ENCODE data around the gene ATL3.
"Not testable (repeated sequence)": the region's sequence is repeated elsewhere in the genome, so short reads cannot be mapped to it uniquely, and the experiment has no call there.

- not testable (repeated sequence) for TF ChIP-seq EZH2 (IDR thresholded peaks at IDR 0.05; ENCODE audit: borderline replicate concordance, low read depth, low read length, poor library complexity, severe bottlenecking)
- TF ChIP-seq, protein P1, sequence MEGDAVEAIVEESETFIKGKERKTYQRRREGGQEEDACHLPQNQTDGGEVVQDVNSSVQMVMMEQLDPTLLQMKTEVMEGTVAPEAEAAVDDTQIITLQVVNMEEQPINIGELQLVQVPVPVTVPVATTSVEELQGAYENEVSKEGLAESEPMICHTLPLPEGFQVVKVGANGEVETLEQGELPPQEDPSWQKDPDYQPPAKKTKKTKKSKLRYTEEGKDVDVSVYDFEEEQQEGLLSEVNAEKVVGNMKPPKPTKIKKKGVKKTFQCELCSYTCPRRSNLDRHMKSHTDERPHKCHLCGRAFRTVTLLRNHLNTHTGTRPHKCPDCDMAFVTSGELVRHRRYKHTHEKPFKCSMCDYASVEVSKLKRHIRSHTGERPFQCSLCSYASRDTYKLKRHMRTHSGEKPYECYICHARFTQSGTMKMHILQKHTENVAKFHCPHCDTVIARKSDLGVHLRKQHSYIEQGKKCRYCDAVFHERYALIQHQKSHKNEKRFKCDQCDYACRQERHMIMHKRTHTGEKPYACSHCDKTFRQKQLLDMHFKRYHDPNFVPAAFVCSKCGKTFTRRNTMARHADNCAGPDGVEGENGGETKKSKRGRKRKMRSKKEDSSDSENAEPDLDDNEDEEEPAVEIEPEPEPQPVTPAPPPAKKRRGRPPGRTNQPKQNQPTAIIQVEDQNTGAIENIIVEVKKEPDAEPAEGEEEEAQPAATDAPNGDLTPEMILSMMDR (conservative IDR thresholded peaks at IDR 0.05; ENCODE audit: low read depth, low read length), result not testable (repeated sequence)
Measured at GRCh38 chr11:63602290-63603179, 68.6 kb downstream of the ATL3 start.
